HG03175 (cell line): ENCODE data around the gene UGT2B7.
"Not testable (repeated sequence)": the region's sequence is repeated elsewhere in the genome, so short reads cannot be mapped to it uniquely, and the experiment has no call there.

Source experiments
- ATAC-seq: cut with Tn5 transposase; IDR thresholded peaks from one replicate; pipeline ENCODE4 v1.9.1; 2021; ENCODE audit warnings: mild to moderate bottlenecking, moderate library complexity; ENCODE audit not compliant: unreplicated experiment

UGT2B7 gene

GRCh38 chr4:69096111-69096656 is at the start of gene UGT2B7:
Gene UGT2B7 (plus strand): TSS chr4:69096474. CDS start chr4:69096521, 47 bp downstream.
- ATAC-seq, result no peak

- ATAC-seq, result no peak
These were observed 46.4 kb upstream of the UGT2B7 start for GRCh38 chr4:69049860-69050259.

- ATAC-seq, result not testable (repeated sequence)
These were observed 45.3 kb upstream of the UGT2B7 start for GRCh38 chr4:69050853-69051575.

- no peak for ATAC-seq
These were observed 44.7 kb upstream of the UGT2B7 start for GRCh38 chr4:69051576-69051943.

- ATAC-seq, result not testable (repeated sequence)
These were observed 42.9 kb upstream of the UGT2B7 start for GRCh38 chr4:69053309-69053885.

GRCh38 chr4:69054033-69054432 is 42.2 kb upstream of the UGT2B7 start:
- not testable (repeated sequence) for ATAC-seq

GRCh38 chr4:69054578-69055200 is 41.6 kb upstream of the UGT2B7 start:
- no peak for ATAC-seq

GRCh38 chr4:69056150-69056549 is 40.1 kb upstream of the UGT2B7 start:
- ATAC-seq, result no peak

GRCh38 chr4:69056921-69057550 is 39.2 kb upstream of the UGT2B7 start:
- no peak for ATAC-seq

GRCh38 chr4:69057620-69058409 is 38.5 kb upstream of the UGT2B7 start:
- ATAC-seq, result peak; percentile 73

GRCh38 chr4:69058410-69059059 is 37.7 kb upstream of the UGT2B7 start:
- ATAC-seq, result no peak

- no peak for ATAC-seq
These were observed 35.5 kb upstream of the UGT2B7 start for GRCh38 chr4:69060651-69061308.

GRCh38 chr4:69064391-69064790 is 31.9 kb upstream of the UGT2B7 start:
- ATAC-seq, result no peak

- no peak for ATAC-seq
These were observed 29.3 kb upstream of the UGT2B7 start for GRCh38 chr4:69066945-69067344.

- ATAC-seq, result no peak
These were observed 27.2 kb upstream of the UGT2B7 start for GRCh38 chr4:69069085-69069484.

- ATAC-seq, result no peak
These were observed 25.7 kb upstream of the UGT2B7 start for GRCh38 chr4:69070590-69070989.

GRCh38 chr4:69071286-69071685 is 25.0 kb upstream of the UGT2B7 start:
- ATAC-seq, result no peak

GRCh38 chr4:69073375-69073774 is 22.9 kb upstream of the UGT2B7 start:
- ATAC-seq, result no peak

GRCh38 chr4:69075061-69075792 is 21.0 kb upstream of the UGT2B7 start:
- no peak for ATAC-seq
